Right renal cortex interstitium (tissue), 3 donors: ENCODE data around the gene MAN2B2. TPM values are rescaled to one million over a fixed set of nuclear protein-coding genes. Genes with fewer than 3 reads are reported as not detected.

Source experiments
- DNase-seq, 3 donors: peaks; one replicate each; pipeline ENCODE4 v3.0.0-alpha.2; 2013; ENCODE audit warnings: low read depth in 3 of 3, low spot score in 2 of 3
- polyA plus RNA-seq, 3 donors: library from polyadenylated mRNA; unstranded; fragments of 120-200 nt; gene quantifications; one replicate each; pipeline ENCODE4 v1.2.1, GENCODE V29; 2013; ENCODE audit not compliant: insufficient read length in 3 of 3

MAN2B2 gene
- polyA plus RNA-seq, 3 donors = 15.3 to 16.7 (median 15.6) TPM

DNA sequence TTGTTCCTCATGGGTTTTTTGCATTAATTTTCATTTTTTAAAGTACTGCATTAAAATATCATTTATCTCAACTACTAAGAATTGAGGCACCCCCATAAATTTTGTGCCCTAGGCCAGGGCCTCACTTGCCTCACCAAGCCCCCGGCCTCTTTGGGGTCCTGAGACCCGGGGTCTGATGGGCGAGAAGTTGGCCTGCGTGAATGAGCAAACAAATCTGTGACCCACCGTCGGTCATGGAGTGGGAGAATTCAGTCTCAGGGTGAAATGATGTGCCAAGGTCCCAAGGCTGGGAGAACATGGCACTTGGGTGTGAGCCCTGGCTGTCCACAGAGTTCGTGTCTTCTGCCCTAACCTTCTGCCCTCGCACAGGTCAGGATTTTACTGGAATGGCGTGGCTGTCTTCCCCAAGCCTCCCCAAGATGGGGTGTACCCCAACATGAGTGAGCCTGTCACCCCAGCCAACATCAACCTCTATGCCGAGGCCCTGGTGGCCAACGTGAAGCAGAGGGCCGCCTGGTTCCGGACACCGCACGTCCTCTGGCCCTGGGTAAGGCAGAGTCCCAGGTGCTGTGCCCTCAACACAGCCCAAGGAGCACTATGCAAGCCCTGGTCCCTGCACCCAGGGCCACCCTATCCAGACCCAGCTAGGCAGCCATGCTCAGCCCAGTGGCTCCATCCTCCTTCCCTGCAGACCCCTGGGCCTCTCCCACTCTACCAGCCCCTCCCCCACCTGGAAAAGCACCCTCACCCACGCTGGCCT lies 18.0 kb downstream of the MAN2B2 start:
- DNase-seq = no peak

DNA sequence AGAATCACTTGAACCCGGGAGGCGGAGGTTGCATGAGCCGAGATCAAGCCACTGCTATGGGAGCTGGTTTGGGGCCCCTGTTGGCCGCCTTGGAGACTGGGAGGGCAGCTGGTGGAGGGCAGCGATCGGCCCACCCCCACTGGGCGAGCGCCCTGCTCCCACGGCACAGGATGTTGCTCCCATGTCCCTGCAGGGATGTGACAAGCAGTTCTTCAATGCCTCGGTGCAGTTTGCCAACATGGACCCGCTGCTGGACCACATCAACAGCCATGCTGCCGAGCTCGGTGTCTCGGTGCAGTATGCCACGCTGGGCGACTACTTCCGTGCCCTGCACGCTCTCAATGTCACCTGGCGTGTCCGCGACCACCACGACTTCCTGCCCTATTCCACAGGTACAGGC lies 19.4 kb downstream of the MAN2B2 start:
- no peak for DNase-seq

DNA sequence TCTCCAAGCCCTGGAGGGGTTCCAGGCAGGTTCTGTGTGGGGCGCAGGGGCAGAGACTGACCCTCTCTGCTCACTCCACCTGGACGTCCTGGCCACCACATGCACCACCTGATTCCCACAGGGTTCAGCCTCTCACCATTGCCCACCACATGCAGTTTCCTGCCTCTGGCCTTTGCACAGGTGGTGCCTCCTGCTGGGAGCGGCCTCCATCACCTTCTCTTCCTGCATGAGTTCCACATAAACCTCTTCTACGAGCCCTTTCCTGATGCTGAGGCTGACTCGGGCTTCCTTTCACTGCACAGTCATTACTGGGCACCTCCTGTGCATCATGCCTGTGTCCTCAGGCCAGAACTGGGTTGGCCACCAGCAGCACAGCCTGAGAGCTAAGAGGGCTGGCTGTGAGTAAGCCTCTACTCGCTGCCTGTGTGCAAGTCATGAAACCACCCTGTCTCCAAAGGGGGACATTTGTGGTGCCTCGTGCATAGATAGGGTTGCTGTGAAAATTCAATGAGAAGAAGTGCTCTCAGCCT lies 19.9 kb downstream of the MAN2B2 start:
- DNase-seq = no peak

DNA sequence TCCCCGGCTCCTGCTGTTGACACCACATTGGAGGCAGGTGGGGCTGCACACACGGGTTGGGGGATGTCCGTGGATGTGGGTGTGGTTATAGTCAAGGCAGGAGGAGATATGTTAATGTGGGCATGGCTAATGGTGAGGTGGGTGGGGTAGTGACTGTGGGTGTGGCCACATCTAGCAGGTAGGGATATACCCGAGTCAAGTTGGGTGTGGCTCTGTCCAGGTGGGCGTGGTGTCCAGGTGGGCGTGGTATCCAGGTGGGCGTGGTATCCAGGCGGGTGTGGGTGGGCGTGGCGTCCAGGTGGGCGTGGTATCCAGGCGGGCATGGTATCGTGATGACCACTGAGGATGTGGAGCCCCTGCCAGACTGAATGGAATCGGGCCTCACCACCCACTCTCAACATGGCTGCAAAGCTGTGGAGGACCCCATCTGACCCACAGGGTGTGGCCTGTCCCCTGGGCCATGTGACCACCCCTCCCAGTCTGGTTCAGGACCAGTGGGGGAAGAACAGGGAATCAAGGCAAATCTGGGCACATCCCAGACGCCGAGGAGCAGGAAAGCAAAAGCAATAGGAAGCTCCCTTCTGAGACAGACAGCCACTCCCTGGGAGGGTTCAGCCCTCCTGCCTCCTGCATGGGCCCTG lies 21.0 kb downstream of the MAN2B2 start:
- DNase-seq = no peak

DNA sequence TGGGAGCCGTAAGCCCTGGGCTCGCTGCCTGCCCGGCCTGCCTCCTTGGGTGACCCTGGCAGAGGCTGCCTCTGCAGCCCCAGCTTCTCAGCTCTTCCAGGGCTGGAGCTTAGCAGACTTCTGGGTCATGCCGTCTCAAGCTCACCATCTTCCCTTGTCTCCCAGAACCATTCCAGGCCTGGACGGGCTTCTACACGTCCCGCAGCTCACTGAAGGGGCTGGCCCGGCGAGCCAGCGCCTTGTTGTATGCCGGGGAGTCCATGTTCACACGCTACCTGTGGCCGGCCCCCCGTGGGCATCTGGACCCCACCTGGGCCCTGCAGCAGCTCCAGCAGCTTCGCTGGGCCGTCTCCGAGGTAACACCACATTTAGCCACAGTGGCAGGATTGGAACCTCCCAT lies 22.0 kb downstream of the MAN2B2 start:
- DNase-seq = no peak

DNA sequence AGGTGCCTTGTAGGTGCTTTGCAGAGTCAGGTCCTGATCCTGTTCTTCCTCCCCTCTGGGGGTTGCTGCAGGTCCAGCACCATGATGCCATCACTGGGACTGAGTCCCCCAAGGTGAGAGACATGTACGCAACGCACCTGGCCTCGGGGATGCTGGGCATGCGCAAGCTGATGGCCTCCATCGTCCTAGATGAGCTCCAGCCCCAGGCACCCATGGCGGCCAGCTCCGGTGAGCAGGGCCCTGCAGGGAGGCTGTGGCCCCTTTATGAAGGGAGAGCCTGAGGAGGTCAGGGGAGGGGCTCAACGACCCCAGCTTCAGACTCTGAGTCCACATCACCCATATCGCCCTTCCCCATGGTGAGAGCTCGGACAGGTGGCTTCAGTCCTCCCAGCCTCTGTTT lies 23.1 kb downstream of the MAN2B2 start:
- DNase-seq = no peak

DNA sequence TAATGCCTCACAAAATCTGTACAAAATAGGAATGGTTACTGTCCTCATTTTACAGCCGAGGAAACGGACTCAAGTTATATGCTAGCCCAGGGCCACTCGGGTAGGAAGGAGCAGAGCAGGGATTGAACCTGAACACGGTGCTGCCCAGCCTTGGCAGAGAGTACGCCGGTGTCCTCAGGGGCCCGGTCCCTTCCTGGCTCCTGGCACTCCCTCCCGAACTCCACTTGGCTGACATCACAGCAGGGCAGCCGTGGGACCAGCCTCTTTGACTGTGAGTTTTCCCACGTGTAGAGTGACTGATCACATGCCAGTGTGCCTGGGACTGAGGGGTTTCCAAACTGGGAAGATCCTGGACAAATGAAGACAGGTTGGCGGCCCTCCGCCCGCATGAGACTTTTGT lies 23.7 kb downstream of the MAN2B2 start:
- DNase-seq = no peak

DNA sequence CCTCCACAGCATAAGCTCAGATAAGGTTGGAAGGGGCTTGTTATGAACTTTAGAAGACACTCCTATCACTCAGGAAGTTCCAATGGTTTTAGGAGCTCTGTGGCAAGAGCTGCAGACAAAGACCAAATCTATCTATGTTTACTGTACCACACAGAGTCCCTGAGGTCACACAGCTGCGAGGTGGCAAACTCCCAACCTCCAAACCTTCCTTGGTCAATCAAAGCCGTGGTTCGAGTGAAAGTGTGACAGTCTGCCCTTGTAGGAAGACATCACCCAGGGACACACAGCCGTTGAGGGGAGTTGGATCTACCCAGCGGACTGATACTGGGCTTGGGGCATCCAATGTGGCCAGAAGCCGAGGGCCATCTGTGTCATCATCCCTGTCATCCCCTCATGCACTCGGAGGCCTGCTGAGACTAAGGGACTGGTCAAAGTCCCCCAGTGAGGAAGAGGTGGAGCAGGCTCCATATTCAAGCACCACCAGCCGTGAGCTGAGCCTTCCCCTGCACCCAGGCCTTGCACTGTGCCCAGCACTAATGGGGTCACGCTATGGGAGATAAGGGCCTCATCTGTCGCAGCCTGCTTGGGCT lies 26.8 kb downstream of the MAN2B2 start:
- DNase-seq = no peak

DNA sequence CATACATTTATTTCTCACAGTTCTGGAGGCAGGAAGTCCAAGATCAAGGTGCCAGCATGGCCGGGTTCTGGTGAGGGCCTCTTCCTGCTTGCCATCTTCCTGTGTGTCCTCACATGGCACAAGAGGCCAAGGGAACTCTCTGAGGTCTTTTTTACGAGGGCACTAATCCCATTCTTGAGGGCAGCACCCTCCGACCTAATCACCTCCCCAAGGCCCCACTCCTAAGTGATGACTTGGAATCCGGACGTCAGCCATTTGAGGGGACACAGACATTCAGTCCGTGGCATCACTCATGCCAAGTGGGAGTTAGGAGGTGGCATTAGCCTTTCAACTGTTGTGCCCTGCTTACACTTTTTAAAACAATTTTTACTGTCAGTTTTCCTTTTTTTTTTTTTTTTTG lies 27.3 kb downstream of the MAN2B2 start:
- no peak for DNase-seq

DNA sequence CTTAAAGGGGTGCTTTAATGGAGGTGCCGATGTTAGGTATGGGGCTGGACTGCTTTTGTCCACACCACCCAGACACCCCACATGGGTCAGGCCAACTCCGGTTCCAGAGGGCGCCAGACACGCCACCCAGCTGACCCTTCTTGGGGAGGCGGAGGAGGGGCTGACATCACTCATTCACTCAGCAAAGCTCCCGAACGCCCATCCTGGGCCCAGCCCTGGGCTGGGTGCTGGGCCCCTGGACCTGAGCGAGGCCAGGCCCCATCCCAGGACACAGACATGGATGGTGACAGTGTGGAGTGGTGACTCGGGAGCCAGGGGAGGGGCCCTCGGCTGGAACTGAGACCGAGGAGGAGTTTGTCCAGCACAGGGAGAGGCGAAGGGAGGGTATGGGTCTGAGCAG lies 28.1 kb downstream of the MAN2B2 start:
- DNase-seq = no peak

DNA sequence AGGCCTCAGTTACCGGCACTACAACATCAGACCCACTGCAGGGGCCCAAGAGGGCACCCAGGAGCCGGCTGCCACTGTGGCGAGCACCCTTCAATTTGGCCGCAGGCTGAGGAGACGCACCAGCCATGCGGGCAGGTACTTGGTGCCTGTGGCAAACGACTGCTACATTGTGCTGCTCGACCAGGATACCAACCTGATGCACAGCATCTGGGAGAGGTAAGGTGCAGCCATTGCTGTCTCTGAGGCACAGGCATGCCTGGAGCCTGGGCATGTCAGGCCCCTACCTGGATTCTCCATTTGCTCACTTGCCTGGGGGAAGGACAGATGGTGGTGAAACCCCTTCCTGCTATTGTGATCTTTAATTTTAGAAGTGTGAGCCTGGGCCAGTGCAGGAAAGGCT lies 30.1 kb downstream of the MAN2B2 start:
- no peak for DNase-seq

DNA sequence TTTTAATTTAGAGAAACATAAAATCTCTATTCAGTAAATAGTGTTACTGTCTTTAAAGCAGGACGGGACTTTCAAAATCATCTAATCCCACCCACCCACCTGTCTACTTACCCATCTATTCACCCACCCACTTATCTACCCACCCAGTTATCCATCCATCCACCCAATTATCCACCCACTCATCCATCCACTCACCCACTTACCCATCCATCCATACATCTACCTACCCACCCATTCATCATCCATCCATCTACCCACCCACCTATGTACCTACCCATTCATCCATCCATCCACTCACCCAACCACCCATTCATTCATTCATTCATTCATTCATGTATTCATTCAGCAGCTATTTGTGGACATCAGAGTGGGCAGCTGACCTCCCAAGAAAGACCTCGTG lies 30.6 kb downstream of the MAN2B2 start:
- DNase-seq = no peak

DNA sequence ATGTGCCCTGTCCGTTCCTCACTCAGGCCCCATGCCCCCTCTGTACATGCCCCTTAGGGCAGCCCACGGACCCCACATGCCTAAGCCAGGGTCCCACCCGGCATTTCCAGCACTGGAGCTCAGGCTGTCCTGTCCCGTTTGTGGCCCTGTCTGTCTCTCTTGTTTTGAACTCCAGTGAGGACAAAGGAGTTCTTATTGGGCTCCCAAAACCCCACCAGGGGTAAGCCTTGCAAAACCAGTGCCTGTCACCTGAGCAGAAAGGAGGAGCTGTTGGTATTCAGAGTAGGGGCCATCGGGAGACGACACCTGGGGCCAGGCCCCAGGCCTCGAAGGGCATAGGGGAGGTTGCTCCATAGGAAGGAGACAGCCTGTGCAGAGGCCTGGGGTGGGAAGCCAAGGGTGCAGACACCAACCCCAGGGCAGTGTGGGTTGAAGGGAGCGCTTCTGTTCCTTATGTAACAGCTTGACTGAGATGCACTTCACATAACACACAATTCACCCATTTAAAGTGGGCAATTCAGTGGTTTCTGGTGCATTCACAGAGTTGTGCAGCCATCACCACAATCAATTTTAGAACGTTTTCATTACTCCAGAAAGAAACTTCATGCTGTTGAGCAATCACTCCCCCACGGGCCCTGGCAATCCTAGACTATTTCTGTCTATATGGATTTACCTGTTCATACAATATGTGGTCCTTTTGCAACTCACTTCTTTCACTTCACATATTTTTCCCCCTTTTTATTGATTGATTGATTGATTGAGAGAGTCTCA lies 31.7 kb downstream of the MAN2B2 start:
- no peak for DNase-seq

DNA sequence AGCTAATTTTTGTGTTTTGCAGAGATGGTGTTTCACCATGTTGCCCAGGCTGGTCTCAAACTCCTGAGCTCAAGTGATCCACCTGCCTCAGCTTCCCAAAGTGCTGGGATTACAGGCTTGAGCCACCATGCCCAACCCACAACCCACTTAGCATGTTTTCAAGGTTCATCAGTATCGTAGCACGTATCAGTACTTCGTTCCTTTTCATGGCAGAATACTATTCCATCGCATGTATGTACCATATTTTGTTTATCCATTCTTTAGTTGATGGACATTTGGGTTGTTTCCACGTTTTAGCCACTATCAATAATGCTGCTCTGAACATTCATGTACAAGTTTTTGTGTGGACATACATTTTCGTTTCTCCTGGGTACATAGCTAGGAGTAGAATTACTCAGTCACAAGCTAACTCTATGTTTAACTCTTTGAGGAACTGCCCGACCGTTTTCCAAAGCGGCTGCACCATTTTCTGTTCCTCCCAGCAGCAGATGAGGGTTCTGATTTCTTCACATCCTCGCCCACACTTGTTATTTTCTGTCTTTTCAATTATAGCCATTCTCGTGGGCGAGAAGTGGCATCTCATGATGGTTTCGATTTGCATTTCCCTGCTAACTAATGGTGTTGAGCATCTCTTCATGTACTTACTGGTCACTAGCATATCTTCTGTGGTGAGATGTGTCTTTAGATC lies 32.5 kb downstream of the MAN2B2 start:
- no peak for DNase-seq

DNA sequence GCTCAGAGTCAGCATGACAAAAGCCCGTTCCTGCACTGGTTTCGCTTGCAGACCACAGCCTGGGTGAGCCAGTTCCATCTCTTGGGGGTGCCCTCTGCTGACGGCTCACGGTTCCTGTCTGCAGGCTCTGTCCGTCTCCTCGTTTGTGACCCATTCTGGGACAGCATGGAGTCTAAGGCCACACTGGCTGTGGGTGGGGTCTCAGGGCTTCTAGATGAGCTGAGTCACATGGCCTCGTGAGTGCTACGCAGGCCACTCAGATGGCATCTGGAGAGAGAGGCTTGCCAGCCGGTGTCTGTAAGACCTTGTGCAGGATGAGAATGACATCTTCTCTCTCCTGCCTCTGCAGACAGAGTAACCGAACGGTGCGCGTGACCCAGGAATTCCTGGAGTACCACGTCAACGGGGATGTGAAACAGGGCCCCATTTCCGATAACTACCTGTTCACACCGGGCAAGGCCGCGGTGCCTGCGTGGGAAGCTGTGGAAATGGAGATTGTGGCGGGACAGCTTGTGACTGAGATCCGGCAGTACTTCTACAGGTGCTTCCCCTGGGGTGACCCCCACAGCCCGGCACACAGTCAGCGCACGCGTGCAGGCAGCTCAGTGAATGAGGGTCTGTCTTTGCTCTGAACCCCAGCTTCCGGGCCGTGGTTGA lies 33.9 kb downstream of the MAN2B2 start:
- DNase-seq = no peak

DNA sequence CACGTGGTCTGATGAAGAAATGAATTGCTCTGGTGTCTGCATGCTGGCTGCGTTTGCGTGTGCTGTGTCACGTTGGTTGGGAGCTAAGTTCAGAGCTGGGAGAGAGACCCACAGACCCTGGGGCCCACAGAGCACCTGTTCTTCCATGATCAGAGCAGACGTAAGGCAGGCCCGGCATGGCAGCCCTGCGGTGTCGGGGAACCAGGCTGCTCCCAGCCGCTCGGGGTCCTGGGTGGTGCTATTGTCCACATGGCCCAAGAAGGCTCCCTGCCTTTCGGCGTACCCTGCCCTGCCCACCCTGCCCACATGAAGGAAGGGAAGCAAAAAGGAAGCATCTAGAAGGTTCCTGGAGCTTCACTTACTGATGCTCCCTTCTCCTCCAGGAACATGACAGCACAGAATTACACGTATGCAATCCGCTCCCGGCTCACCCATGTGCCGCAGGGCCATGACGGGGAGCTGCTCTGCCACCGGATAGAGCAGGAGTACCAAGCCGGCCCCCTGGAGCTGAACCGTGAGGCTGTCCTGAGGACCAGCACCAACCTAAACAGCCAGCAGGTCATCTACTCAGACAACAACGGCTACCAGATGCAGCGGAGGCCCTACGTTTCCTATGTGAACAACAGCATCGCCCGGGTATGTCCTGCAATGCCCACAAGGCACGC lies 34.6 kb downstream of the MAN2B2 start:
- no peak for DNase-seq

DNA sequence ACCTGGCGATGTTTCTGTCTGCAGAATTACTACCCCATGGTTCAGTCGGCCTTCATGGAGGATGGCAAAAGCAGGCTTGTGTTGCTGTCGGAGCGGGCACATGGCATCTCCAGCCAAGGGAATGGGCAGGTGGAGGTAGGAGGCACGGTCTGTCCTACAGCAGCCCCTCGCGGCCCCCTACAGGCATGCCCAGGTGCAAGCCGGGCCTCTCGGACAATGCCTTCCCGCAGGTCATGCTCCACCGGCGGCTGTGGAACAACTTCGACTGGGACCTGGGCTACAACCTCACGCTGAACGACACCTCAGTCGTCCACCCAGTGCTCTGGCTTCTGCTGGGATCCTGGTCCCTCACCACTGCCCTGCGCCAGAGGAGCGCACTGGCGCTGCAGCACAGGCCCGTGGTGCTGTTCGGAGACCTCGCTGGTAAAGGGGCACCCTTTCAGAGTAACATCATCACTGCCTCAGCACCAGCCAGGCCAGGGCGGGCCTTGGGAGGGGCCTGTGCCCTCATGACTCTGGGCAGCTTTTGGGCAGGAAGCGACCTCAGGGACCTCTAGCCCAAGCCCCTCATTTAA lies 36.0 kb downstream of the MAN2B2 start:
- no peak for DNase-seq

DNA sequence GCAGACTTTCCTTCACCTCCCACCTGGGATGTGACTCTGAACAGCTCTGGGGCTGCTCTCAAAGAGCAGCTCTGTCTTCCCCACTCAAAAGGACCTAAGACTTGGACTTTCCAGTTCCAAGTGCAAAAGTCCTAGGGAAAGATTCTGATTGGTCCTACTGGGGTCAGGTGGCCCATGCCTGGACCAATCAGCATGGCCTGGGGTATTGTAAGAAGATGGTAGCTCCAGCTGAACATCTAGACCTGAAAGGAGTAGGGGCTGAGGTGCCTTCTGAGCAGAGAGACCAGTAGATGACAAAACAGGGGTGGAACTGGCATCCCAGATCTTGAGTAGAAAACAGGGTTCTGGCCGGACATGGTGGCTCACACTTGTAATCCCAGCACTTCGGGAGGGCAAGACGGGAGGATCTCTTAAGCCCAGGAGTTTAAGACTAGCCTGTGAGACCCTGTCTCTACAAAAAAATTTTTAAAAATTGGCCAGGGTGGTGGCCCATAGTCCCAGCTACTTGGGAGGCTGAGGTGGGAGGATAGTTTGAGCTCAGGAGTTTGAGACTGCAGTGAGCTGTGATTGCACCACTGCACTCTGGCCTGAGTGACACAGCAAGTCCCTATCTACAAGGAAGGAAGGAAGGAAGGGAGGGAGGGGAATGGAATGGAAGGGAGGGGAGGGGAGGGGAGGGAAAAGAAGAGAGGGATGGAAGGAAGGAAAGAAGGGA lies 38.1 kb downstream of the MAN2B2 start:
- no peak for DNase-seq
